ENCODE data around the gene SHPK. TPM values are rescaled to one million over a fixed set of nuclear protein-coding genes. Genes with fewer than 3 reads are reported as not detected.

The SHPK gene
- total RNA-seq, 1 donor from 2014 or later: 10.6 TPM

GRCh38 chr17:3596804-3597464, 39.1 kb downstream of the SHPK start:
- no peak overlapping the region for H3K4me3 ChIP-seq
- no peak for TF ChIP-seq CTCF (IDR thresholded peaks at IDR 0.05)
- no peaks in the 10 kb centered on the region for H3K4me1 ChIP-seq
- no peaks in the 10 kb centered on the region for H3K9me3 ChIP-seq
- H3K27me3 ChIP-seq (ENCODE audit: low read depth): no peaks in the 10 kb centered on the region
- DNase-seq: no peak
- intact Hi-C loops (cut with DNase I): no loop called here
- no peak for ATAC-seq
- H3K36me3 ChIP-seq: peaks cover 2% of the 10 kb centered on the region
- no peak overlapping the region for H3K27ac ChIP-seq

GRCh38 chr17:3594976-3595375, 41.1 kb downstream of the SHPK start:
- Histone ChIP-seq H3K9me3 (no peaks in the 10 kb centered on the region), H3K4me3 (no peak overlapping the region), H3K36me3 (peaks cover 13% of the 10 kb centered on the region), H3K4me1 (no peaks in the 10 kb centered on the region), H3K27me3 (ENCODE audit: low read depth) (no peaks in the 10 kb centered on the region), H3K27ac (no peak overlapping the region)
- intact Hi-C loops (cut with DNase I): no loop called here
- no peak for TF ChIP-seq CTCF (IDR thresholded peaks at IDR 0.05)
- no peak for DNase-seq
- no peak for ATAC-seq

- DNase-seq (no peak), ATAC-seq (no peak)
- no peaks in the 10 kb centered on the region for H3K9me3 ChIP-seq
- H3K36me3 ChIP-seq: peaks cover 20% of the 10 kb centered on the region
- intact Hi-C loops (cut with DNase I): no loop called here
- no peaks in the 10 kb centered on the region for H3K4me1 ChIP-seq
- H3K27me3 ChIP-seq (ENCODE audit: low read depth): no peaks in the 10 kb centered on the region
- no peak overlapping the region for H3K27ac ChIP-seq
- no peak overlapping the region for H3K4me3 ChIP-seq
- TF ChIP-seq CTCF (IDR thresholded peaks at IDR 0.05): no peak
Measured at GRCh38 chr17:3594051-3594800, 41.8 kb downstream of the SHPK start.

- Histone ChIP-seq H3K36me3 (peaks cover 20% of the 10 kb centered on the region), H3K27ac (no peak overlapping the region), H3K4me1 (no peaks in the 10 kb centered on the region), H3K4me3 (no peak overlapping the region), H3K9me3 (no peaks in the 10 kb centered on the region), H3K27me3 (ENCODE audit: low read depth) (no peaks in the 10 kb centered on the region)
- intact Hi-C loops (cut with DNase I): no loop called here
- ATAC-seq (no peak), DNase-seq (no peak)
- no peak for TF ChIP-seq CTCF (IDR thresholded peaks at IDR 0.05)
Measured at GRCh38 chr17:3593384-3593783, 42.7 kb downstream of the SHPK start.

- ATAC-seq (no peak), DNase-seq (no peak)
- no peak overlapping the region for H3K4me3 ChIP-seq
- H3K27ac ChIP-seq: no peak overlapping the region
- peaks cover 28% of the 10 kb centered on the region for H3K36me3 ChIP-seq
- intact Hi-C loops (cut with DNase I): no loop called here
- no peaks in the 10 kb centered on the region for H3K27me3 ChIP-seq (ENCODE audit: low read depth)
- H3K9me3 ChIP-seq: no peaks in the 10 kb centered on the region
- no peaks in the 10 kb centered on the region for H3K4me1 ChIP-seq
- no peak for TF ChIP-seq CTCF (IDR thresholded peaks at IDR 0.05)
Measured at GRCh38 chr17:3592216-3592860, 43.7 kb downstream of the SHPK start.

All from lower lobe of right lung (tissue), 2 donors.